ENCODE measurements around the gene THEM4. TPM values are rescaled to one million over a fixed set of nuclear protein-coding genes. Genes with fewer than 3 reads are reported as not detected.

The THEM4 gene
- 13.3 to 15.5 TPM (median 13.8 TPM) in 5 replicates for total RNA-seq (2022; extraction: Qiagen RNA extraction; ENCODE audit: low read depth)

DNA sequence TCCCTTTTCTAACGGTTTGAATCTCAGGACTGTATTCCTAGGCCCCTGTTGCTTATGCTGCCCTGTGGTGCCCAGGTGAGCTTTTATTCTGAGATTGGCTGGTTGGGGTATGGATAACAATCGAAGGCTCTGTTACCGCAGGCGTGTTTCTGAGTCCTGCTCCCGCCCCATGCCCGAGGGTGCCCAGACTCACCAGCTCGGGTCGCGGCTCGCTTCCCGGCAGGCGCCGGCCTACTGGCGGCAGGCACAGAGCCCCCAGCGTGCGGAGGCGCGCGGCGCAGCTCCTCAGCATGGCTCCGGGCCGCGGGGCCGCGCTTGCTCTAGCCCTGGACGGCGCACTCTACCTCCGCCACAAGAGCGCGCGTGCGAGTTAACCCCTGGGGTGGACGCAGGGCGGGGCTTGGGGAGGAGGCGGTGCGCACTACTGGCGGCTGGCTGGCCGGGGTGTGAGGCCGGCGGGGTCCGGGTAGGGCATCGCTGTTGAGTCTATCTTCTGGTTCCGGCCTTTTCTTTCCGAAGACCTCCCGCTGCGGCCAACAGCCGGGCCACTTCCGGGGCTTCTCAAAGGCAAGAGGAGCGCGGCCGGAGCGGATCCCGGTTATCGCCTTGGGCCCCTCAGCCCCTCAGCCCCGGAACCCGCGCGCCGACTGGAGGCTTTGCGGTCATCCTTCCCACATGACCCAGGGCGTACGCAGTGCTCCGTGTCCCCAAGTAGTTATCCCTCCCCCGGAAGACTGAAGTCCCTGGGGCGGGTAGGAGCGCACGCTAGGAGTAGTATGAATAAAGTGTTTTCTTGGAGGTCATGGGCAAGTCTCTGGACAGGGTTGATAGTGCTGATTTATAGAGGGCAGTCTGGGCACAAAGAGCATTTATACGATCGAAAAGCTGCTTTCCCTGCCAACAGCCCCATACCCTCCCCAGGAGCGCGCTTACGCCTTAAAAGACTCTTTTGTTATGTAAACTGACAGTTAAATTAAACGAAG is at the start of gene THEM4:
Gene THEM4 (minus strand): TSS at position 345 of the 983 bp plus-strand sequence. CDS start 53 bp downstream, at position 292.

DNA sequence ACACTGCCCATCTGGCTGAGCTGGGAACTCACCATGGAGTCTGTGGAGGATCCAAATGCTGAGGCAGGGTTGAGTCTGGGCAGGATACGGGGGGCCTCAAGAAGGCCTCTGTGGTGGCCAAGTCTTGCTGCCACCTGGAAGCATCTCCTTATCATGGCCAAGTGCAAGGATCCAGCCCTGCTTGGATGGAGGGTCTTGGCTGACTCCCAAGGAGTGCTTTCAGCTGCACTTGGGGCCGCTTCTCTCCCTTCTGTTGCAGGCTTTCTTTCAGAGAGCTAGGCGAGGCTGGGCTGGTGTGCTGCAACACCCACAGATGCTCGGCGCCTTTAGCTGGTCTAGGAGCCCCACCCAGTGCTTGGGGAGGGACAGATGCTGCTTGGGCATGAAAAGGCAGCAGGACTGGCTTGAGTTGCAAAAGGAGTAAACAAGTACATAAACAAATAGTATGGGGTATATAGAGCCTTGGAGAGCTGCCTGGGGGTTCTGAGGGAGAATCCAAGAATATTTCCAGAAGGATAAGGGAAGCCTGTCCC is 55.8 kb downstream of the THEM4 start, which contains the start of gene THEM5:
Gene THEM5 (minus strand): TSS at position 302 of the 533 bp plus-strand sequence. CDS start 147 bp downstream, at position 155.

DNA sequence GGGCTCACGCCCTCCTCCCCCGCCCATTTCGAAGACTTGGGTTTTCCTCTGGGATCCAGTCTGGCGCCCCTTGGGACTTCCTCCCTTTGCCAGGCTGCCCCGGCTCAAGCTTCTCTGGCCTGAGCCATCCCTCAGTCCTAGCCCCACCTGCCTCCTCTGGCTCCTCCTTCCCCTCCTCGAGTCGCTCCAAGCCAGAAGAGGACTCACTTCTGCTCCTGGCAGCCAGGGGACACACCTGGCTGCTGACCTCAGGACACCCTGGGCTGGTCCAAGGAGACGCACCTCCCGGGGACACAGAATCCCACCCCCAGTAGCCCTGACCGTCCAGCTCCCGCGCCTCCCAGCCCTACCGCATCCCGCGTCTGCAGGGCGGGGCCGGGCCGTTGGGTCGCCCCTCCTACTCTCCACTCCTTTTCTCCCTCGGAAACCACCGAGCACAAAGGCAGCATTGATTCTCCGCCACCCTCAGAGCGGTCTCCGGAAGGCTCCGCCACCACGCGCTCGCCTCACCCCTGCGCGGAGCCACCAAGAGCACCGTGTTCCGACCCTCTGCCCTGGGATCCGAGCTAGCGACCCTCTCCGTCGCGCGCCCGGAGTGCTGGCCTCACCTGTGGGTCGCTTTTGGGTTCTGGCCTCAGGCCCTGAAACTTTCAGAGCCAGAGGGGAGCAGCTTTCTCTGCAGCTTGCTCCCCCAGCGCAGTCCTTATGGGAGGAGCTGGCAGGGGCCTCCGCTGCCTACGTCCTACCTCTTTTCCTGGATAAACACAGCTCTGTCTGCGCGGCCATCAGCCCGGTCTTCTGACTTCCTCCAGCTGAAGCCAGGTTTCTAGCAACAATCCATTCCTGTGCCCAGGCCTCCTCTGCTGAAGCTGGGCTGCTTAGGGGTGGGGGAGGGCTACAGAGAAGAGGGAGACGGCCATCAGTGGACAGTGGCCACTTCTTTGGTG is 69.6 kb downstream of the THEM4 start, which contains the start of gene C2CD4D:
Gene C2CD4D (minus strand): TSS at position 364 of the 947 bp plus-strand sequence. CDS start 831 bp downstream, outside the sequence.

DNA sequence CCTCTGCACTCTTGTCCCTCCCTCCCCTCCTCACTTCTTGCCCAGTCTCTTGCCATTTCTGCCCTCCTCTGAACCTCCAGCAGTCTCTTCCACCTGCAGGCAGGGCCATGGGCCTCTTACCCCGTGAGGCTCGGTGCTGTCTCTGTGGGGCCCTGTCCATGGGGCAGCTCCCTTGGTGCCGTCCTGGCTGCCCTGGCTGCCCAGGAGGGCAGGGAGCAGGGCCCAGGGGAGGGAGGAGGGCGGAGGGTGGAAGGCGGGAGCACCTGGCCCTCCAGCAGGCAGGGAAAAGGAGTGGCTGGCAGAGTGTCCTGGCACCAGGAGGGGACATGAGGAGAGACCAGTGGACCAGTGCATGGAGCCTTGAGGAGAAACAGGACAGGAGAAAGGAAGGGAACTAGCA is 77.7 kb downstream of the THEM4 start, which contains the start of gene RORC:
Gene RORC (minus strand): TSS at position 198 of the 400 bp plus-strand sequence. CDS start 38 bp downstream, at position 160.

Other genes with a start within 250 kb of the THEM4 start
- gene CELF3, start 192.7 kb downstream of the THEM4 start, total RNA-seq (2022; extraction: Qiagen RNA extraction; ENCODE audit: low read depth), result 0.03 TPM in 1 of 5 replicates, not detected in the others
- gene RIIAD1, start 188.0 kb downstream of the THEM4 start, total RNA-seq (2022; extraction: Qiagen RNA extraction; ENCODE audit: low read depth), result not detected in 5 replicates
- 71.6 to 87.0 TPM (median 84.6 TPM) in 5 replicates for gene MRPL9, start 146.0 kb downstream of the THEM4 start, total RNA-seq (2022; extraction: Qiagen RNA extraction; ENCODE audit: low read depth)
- gene TDRKH, start 119.0 kb downstream of the THEM4 start, total RNA-seq (2022; extraction: Qiagen RNA extraction; ENCODE audit: low read depth), result 5.2 to 6.9 TPM (median 6.5 TPM) in 5 replicates
- gene LINGO4, start 104.1 kb downstream of the THEM4 start, total RNA-seq (2022; extraction: Qiagen RNA extraction; ENCODE audit: low read depth), result not detected in 5 replicates
- 0.02 to 0.07 TPM (median 0.03 TPM) in 3 of 5 replicates, not detected in the others for gene RORC, start 77.7 kb downstream of the THEM4 start, total RNA-seq (2022; extraction: Qiagen RNA extraction; ENCODE audit: low read depth)
- not detected in 5 replicates for gene C2CD4D, start 69.7 kb downstream of the THEM4 start, total RNA-seq (2022; extraction: Qiagen RNA extraction; ENCODE audit: low read depth)
- gene THEM5, start 55.8 kb downstream of the THEM4 start, total RNA-seq (2022; extraction: Qiagen RNA extraction; ENCODE audit: low read depth), result not detected in 5 replicates
- gene S100A10, start 84.3 kb upstream of the THEM4 start, total RNA-seq (2022; extraction: Qiagen RNA extraction; ENCODE audit: low read depth), result 1,693 to 2,312 TPM (median 1,909 TPM) in 5 replicates
- gene S100A11, start 127.5 kb upstream of the THEM4 start, total RNA-seq (2022; extraction: Qiagen RNA extraction; ENCODE audit: low read depth), result 1,732 to 1,898 TPM (median 1,814 TPM) in 5 replicates
- not detected in 5 replicates for gene TCHHL1, start 179.6 kb upstream of the THEM4 start, total RNA-seq (2022; extraction: Qiagen RNA extraction; ENCODE audit: low read depth)
- gene TCHH, start 205.9 kb upstream of the THEM4 start, total RNA-seq (2022; extraction: Qiagen RNA extraction; ENCODE audit: low read depth), result 0.17 to 0.28 TPM (median 0.24 TPM) in 5 replicates
- gene RPTN, start 249.7 kb upstream of the THEM4 start, total RNA-seq (2022; extraction: Qiagen RNA extraction; ENCODE audit: low read depth), result 0.03 TPM in 1 of 5 replicates, not detected in the others